RPMI8226 (cell line): ENCODE measurements around the gene PRKG1.
A peak's percentile ranks its signal among the peaks of the same experiment; 100 is the strongest.
"Not testable (repeated sequence)": the region's sequence is repeated elsewhere in the genome, so short reads cannot be mapped to it uniquely, and the experiment has no call there.

Experiments
- DNase-seq: peaks from one replicate; pipeline ENCODE4 v3.0.0-alpha.2; 2015

PRKG1 gene

GRCh38 chr10:51672039-51672535 is 597.8 kb downstream of the PRKG1 start:
- no peak for DNase-seq

- no peak for DNase-seq
Observed at GRCh38 chr10:51675088-51675487, 600.8 kb downstream of the PRKG1 start.

GRCh38 chr10:51679841-51680240 is 605.6 kb downstream of the PRKG1 start:
- no peak for DNase-seq

- DNase-seq: no peak
Observed at GRCh38 chr10:51683031-51683691, 608.9 kb downstream of the PRKG1 start.

- DNase-seq: no peak
Observed at GRCh38 chr10:51685768-51686167, 611.5 kb downstream of the PRKG1 start.

- DNase-seq: no peak
Observed at GRCh38 chr10:51687296-51687695, 613.0 kb downstream of the PRKG1 start.

- DNase-seq: not testable (repeated sequence)
Observed at GRCh38 chr10:51688826-51689225, 614.5 kb downstream of the PRKG1 start.

- DNase-seq: no peak
Observed at GRCh38 chr10:51689536-51689935, 615.2 kb downstream of the PRKG1 start.

- no peak for DNase-seq
Observed at GRCh38 chr10:51691135-51691534, 616.8 kb downstream of the PRKG1 start.

- DNase-seq: no peak
Observed at GRCh38 chr10:51694086-51694768, 619.9 kb downstream of the PRKG1 start.

- DNase-seq: no peak
Observed at GRCh38 chr10:51696251-51696650, 622.0 kb downstream of the PRKG1 start.

GRCh38 chr10:51698473-51699063 is 624.3 kb downstream of the PRKG1 start:
- DNase-seq: no peak

- DNase-seq: no peak
Observed at GRCh38 chr10:51699145-51699474, 624.8 kb downstream of the PRKG1 start.

- peak; percentile 90 for DNase-seq
Observed at GRCh38 chr10:51699475-51700227, 625.4 kb downstream of the PRKG1 start, which contains the start of gene CSTF2T. Gene CSTF2T (minus strand): TSS chr10:51699595. CDS start chr10:51699549, 46 bp downstream.

- no peak for DNase-seq
Observed at GRCh38 chr10:51700228-51700817, 626.0 kb downstream of the PRKG1 start.

GRCh38 chr10:51705774-51706173 is 631.5 kb downstream of the PRKG1 start:
- DNase-seq: no peak

GRCh38 chr10:51706225-51706624 is 631.9 kb downstream of the PRKG1 start:
- DNase-seq: no peak

GRCh38 chr10:51707392-51707791 is 633.1 kb downstream of the PRKG1 start:
- no peak for DNase-seq

- DNase-seq: no peak
Observed at GRCh38 chr10:51707821-51708424, 633.6 kb downstream of the PRKG1 start.

GRCh38 chr10:51708609-51709008 is 634.3 kb downstream of the PRKG1 start:
- no peak for DNase-seq

GRCh38 chr10:51709324-51709972 is 635.2 kb downstream of the PRKG1 start:
- DNase-seq: no peak

- DNase-seq: no peak
Observed at GRCh38 chr10:51711519-51711891, 637.2 kb downstream of the PRKG1 start.
